H1 (cell line): Measurements from ENCODE around the gene KLKB1. TPM values are rescaled to one million over a fixed set of nuclear protein-coding genes. Genes with fewer than 3 reads are reported as not detected.

Source experiments
- BCL11A ChIP-seq, 2 experiments: IDR thresholded peaks; one replicate each; pipeline ENCODE4 v1.6.1; 2011; ENCODE audit warnings: low read depth in 2 of 2, low read length in 2 of 2, mild to moderate bottlenecking in 2 of 2
- BRCA1 ChIP-seq: IDR thresholded peaks from 2 replicates; pipeline ENCODE4 v1.6.1; 2012; ENCODE audit warnings: low read depth, low read length, improper control_type of control experiment
- CTBP2 ChIP-seq: IDR thresholded peaks from 2 replicates; pipeline ENCODE4 v1.7.0; 2011; ENCODE audit warnings: borderline replicate concordance, mild to moderate bottlenecking, moderate library complexity, mixed read lengths, low read length; ENCODE audit not compliant: insufficient read depth, insufficient read length
- HDAC6 ChIP-seq: IDR thresholded peaks from one replicate; pipeline ENCODE4 v1.7.1; 2012; ENCODE audit warnings: low read depth, mild to moderate bottlenecking, inconsistent platforms, low read length, moderate library complexity
- RFX5 ChIP-seq: IDR thresholded peaks from 2 replicates; pipeline ENCODE4 v1.6.1; 2011; ENCODE audit warnings: low read depth, low read length, improper control_type of control experiment, borderline replicate concordance
- SUZ12 ChIP-seq: fragments of 200-600 bp; sonication (generic); IDR thresholded peaks from 2 replicates; pipeline ENCODE4 v1.6.1; 2012; ENCODE audit warnings: mild to moderate bottlenecking, inconsistent platforms, low read length, moderate library complexity, mixed read lengths
- TAF1 ChIP-seq: IDR thresholded peaks from 2 replicates; pipeline ENCODE4 v1.6.1; 2011; ENCODE audit warnings: mild to moderate bottlenecking, low read depth, low read length
- polyA plus RNA-seq, 7 experiments: library from polyadenylated mRNA; depleted of rRNA in 3 of 7; stranded (reverse) in 5 of 7; unstranded in 2 of 7; fragments of >200 nt in 5 of 7; fragments of 200-250 nt in 2 of 7; gene quantifications; 1 replicate in 5 of 7; 2 replicates in 1 of 7; 4 replicates in 1 of 7; pipeline versions ENCODE4 v1.2.1 to v1.2.3, GENCODE V29; 2011 to 2013; ENCODE audit warnings: missing spikeins in 2 of 7, mixed read lengths in 2 of 7
- total RNA-seq: library from RNA; stranded (reverse); fragmentation: NEBNext Ultra II Directional; extraction: Animal tissue kit (Norgen Biotek cat#: 25700); gene quantifications from 2 replicates; pipeline ENCODE4 v1.2.1, GENCODE V29; 2021
- TF ChIP-seq, protein P1 (sequence below): fragments of 300-600 bp; sonication (generic); IDR thresholded peaks from 2 replicates; pipeline ENCODE4 v1.7.1; 2012; ENCODE audit warnings: low read length, moderate library complexity, mild to moderate bottlenecking, inconsistent platforms; ENCODE audit not compliant: insufficient replicate concordance

Gene KLKB1
- total and polyA plus RNA-seq, 2 of the 8 experiments (the other 6 are each of a cell fraction or from before 2014, with no cell fraction given) = 12.0 to 20.9 TPM

DNA sequence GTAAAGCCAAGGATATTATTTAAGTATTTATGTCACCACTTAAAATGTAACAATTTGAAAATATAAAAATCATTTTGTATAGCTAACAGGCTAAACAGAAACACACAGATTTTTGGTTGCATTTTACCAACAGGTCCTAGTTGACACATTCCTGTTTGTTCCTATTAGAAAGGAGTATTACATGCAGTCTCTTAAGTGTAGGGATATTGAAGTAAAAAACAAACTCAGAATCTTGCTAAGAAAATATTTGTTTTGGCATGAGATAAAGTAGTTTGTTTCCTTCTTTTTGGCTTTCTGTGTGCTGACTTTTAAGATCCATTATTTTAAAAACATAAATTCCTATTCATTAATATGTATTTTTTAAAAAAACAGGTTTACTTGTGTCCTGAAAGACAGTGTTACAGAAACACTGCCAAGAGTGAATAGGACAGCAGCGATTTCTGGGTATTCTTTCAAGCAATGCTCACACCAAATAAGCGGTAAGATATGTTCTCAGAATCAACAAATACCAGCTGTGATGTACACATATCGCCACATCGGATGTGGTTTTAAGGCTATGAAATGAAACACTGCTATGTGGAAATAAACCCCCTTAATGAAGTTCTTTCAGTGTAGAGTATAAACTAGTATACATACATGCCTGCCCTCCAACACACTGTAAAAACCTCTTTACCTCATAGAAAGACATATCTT is 45.5 kb downstream of the KLKB1 start (continued):
- TF ChIP-seq, protein P1, sequence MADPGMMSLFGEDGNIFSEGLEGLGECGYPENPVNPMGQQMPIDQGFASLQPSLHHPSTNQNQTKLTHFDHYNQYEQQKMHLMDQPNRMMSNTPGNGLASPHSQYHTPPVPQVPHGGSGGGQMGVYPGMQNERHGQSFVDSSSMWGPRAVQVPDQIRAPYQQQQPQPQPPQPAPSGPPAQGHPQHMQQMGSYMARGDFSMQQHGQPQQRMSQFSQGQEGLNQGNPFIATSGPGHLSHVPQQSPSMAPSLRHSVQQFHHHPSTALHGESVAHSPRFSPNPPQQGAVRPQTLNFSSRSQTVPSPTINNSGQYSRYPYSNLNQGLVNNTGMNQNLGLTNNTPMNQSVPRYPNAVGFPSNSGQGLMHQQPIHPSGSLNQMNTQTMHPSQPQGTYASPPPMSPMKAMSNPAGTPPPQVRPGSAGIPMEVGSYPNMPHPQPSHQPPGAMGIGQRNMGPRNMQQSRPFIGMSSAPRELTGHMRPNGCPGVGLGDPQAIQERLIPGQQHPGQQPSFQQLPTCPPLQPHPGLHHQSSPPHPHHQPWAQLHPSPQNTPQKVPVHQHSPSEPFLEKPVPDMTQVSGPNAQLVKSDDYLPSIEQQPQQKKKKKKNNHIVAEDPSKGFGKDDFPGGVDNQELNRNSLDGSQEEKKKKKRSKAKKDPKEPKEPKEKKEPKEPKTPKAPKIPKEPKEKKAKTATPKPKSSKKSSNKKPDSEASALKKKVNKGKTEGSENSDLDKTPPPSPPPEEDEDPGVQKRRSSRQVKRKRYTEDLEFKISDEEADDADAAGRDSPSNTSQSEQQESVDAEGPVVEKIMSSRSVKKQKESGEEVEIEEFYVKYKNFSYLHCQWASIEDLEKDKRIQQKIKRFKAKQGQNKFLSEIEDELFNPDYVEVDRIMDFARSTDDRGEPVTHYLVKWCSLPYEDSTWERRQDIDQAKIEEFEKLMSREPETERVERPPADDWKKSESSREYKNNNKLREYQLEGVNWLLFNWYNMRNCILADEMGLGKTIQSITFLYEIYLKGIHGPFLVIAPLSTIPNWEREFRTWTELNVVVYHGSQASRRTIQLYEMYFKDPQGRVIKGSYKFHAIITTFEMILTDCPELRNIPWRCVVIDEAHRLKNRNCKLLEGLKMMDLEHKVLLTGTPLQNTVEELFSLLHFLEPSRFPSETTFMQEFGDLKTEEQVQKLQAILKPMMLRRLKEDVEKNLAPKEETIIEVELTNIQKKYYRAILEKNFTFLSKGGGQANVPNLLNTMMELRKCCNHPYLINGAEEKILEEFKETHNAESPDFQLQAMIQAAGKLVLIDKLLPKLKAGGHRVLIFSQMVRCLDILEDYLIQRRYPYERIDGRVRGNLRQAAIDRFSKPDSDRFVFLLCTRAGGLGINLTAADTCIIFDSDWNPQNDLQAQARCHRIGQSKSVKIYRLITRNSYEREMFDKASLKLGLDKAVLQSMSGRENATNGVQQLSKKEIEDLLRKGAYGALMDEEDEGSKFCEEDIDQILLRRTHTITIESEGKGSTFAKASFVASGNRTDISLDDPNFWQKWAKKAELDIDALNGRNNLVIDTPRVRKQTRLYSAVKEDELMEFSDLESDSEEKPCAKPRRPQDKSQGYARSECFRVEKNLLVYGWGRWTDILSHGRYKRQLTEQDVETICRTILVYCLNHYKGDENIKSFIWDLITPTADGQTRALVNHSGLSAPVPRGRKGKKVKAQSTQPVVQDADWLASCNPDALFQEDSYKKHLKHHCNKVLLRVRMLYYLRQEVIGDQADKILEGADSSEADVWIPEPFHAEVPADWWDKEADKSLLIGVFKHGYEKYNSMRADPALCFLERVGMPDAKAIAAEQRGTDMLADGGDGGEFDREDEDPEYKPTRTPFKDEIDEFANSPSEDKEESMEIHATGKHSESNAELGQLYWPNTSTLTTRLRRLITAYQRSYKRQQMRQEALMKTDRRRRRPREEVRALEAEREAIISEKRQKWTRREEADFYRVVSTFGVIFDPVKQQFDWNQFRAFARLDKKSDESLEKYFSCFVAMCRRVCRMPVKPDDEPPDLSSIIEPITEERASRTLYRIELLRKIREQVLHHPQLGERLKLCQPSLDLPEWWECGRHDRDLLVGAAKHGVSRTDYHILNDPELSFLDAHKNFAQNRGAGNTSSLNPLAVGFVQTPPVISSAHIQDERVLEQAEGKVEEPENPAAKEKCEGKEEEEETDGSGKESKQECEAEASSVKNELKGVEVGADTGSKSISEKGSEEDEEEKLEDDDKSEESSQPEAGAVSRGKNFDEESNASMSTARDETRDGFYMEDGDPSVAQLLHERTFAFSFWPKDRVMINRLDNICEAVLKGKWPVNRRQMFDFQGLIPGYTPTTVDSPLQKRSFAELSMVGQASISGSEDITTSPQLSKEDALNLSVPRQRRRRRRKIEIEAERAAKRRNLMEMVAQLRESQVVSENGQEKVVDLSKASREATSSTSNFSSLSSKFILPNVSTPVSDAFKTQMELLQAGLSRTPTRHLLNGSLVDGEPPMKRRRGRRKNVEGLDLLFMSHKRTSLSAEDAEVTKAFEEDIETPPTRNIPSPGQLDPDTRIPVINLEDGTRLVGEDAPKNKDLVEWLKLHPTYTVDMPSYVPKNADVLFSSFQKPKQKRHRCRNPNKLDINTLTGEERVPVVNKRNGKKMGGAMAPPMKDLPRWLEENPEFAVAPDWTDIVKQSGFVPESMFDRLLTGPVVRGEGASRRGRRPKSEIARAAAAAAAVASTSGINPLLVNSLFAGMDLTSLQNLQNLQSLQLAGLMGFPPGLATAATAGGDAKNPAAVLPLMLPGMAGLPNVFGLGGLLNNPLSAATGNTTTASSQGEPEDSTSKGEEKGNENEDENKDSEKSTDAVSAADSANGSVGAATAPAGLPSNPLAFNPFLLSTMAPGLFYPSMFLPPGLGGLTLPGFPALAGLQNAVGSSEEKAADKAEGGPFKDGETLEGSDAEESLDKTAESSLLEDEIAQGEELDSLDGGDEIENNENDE = no peak
- TF ChIP-seq CTBP2 = no peak
- no peak for TF ChIP-seq HDAC6
- TF ChIP-seq BRCA1 = no peak
- no peak for TF ChIP-seq TAF1
- no peak for TF ChIP-seq RFX5
- no peak for TF ChIP-seq BCL11A (IDR thresholded peaks at IDR 0.05; ENCODE audit: low read depth in 2 of 2, low read length in 2 of 2)
- TF ChIP-seq SUZ12 = no peak
